ENCODE results near the gene PLEKHA6. TPM values are rescaled to one million over a fixed set of nuclear protein-coding genes. Genes with fewer than 3 reads are reported as not detected.

PLEKHA6 gene
- total RNA-seq, 2 experiments from 2014 or later, result 0.86 to 0.87 TPM

DNA sequence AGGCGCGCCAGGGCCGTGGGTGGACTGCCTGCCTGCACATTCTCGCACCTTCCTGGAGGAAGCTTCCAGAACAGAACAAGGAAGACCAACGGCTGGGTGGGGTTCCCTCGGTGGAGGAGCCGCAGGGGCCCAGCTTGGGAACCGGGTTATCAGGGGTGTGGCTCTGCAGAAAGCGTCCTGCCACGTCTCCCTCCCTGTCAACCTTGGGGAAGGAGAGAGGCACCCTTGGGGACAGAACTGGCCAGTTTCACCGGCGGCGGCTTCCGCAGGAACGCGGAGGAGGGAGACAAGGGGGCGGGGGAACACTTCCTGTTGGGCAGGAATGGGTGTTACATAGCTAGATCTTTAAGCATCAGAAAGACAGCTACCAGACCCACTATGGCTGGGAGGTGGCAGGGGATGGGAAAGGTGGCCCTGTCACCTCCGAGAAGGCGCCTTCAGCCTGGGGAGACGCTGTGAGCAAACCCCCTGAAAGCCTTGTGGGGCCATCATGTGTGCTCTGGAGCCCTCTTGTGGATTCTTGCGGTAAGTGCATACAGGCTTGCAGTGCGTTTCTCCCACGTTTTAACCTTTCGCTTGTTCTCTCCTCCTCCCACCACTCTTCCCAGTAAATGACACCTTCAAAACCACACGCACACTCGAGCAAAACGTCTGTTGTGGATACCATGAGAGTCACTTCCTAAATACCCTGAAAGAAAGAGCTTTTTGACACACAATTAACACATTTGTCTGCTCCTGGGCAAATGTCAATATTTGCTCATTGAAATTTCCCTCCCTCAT, 3.8 kb upstream of the PLEKHA6 start:
- intact Hi-C loops (cut with DNase I, micrococcal nuclease), result loop anchor here (1.0 to 5.0 kb wide), 11 partner anchors 35 to 503 kb away; partner anchors contain the start of gene SNRPE (in 2 of the 2)
- ATAC-seq, result peak; percentile 81
- Mint-ChIP-seq H3K27me3 (peaks cover 2% of the 10 kb centered on the region), H3K4me3 (peak overlapping the region; percentile 60), H3K4me1 (peaks cover 33% of the 10 kb centered on the region), H3K9me3 (ENCODE audit: low read depth) (no peaks in the 10 kb centered on the region), H3K27ac (peak overlapping the region; percentile 85), H3K36me3 (ENCODE audit: low read depth) (no peaks in the 10 kb centered on the region)
- ChIA-PET CTCF (interaction anchor here (0.5 to 5.4 kb wide), 56 partner anchors 8 to 1595 kb away, joined by 3 to 57 read pairs (median 4); partner anchors contain the start of genes GOLT1A, MDM4 and REN), POLR2A (interaction anchor here (0.7 to 2.2 kb wide), 4 partner anchors 9 to 130 kb away, joined by 3 to 5 read pairs (median 4); no protein-coding TSS in a partner anchor)
- peak; percentile 87 for DNase-seq

GRCh38 chr1:204362984-204363334, 3.2 kb upstream of the PLEKHA6 start:
- no peak for DNase-seq
- Mint-ChIP-seq H3K9me3 (ENCODE audit: low read depth) (no peaks in the 10 kb centered on the region), H3K27ac (peak overlapping the region; percentile 85)

DNA sequence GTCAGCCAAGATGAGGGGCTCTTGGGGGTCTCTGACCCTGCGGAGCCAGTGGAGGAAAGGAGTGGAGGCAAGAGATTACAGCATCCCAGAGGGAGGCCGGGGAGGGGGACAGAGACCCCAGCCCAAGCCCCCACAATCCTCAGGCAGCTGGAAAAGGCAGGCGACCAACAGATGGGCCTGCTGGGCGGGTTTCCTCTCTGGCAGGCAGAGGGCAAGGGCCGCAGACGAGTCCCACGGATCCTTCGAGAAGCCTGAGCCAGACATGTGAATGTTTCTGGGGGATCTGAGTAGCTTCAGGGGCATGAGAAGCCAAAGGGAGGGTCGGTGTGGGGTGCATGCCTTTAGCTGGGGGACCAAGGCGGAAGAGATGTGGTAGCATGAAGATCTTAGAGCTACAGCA, 2.1 kb upstream of the PLEKHA6 start:
- H3K4me1 Mint-ChIP-seq, result peaks cover 33% of the 10 kb centered on the region
- ATAC-seq, result no peak
- POLR2A ChIA-PET, result no interaction called here
- H3K27ac Mint-ChIP-seq, result no peak overlapping the region
- DNase-seq, result no peak
- H3K27me3 Mint-ChIP-seq, result peaks cover 2% of the 10 kb centered on the region
- no peaks in the 10 kb centered on the region for H3K9me3 Mint-ChIP-seq (ENCODE audit: low read depth)
- intact Hi-C loops (cut with DNase I, micrococcal nuclease), result loop anchor here (2.0 to 5.0 kb wide), 4 partner anchors 37 to 155 kb away; no protein-coding TSS in a partner anchor
- H3K4me3 Mint-ChIP-seq, result no peak overlapping the region
- CTCF ChIA-PET, result interaction anchor here (0.7 to 5.4 kb wide), 9 partner anchors 10 to 198 kb away, joined by 3 to 57 read pairs (median 17); partner anchors contain the start of genes GOLT1A and REN
- no peaks in the 10 kb centered on the region for H3K36me3 Mint-ChIP-seq (ENCODE audit: low read depth)

More at GRCh38 chr1:204362984-204363334, 3.2 kb upstream of the PLEKHA6 start:
- H3K27me3 Mint-ChIP-seq, result peaks cover 2% of the 10 kb centered on the region
- ATAC-seq, result no peak
- H3K4me1 Mint-ChIP-seq, result peaks cover 33% of the 10 kb centered on the region
- ChIA-PET POLR2A (interaction anchor here (0.7 to 2.2 kb wide), 3 partner anchors 8 to 497 kb away, joined by 3 to 5 read pairs (median 4); no protein-coding TSS in a partner anchor), CTCF (interaction anchor here (0.6 to 5.4 kb wide), 46 partner anchors 8 to 600 kb away, joined by 3 to 57 read pairs (median 4); partner anchors contain the start of genes GOLT1A and REN)
- intact Hi-C loops (cut with DNase I, micrococcal nuclease), result loop anchor here (1.0 to 5.0 kb wide), 10 partner anchors 36 to 502 kb away; partner anchors contain the start of gene SNRPE (in 1 of the 2)
- H3K36me3 Mint-ChIP-seq (ENCODE audit: low read depth), result no peaks in the 10 kb centered on the region
- H3K4me3 Mint-ChIP-seq, result peak overlapping the region; percentile 60

GRCh38 chr1:204361341-204361771, 1.6 kb upstream of the PLEKHA6 start:
- H3K36me3 Mint-ChIP-seq (ENCODE audit: low read depth), result no peaks in the 10 kb centered on the region
- intact Hi-C loops (cut with DNase I, micrococcal nuclease), result loop anchor here in 1 of 2 experiments (5.0 kb wide), 1 partner anchor 59 kb away; no protein-coding TSS in a partner anchor
- ChIA-PET CTCF (interaction anchor here (1.0 to 5.4 kb wide), 9 partner anchors 19 to 197 kb away, joined by 3 to 57 read pairs (median 9); partner anchors contain the start of genes GOLT1A and REN), POLR2A (no interaction called here)
- no peak overlapping the region for H3K4me3 Mint-ChIP-seq
- peaks cover 33% of the 10 kb centered on the region for H3K4me1 Mint-ChIP-seq
- DNase-seq (no peak), ATAC-seq (no peak)
- no peak overlapping the region for H3K27ac Mint-ChIP-seq
- peaks cover 2% of the 10 kb centered on the region for H3K27me3 Mint-ChIP-seq
- H3K9me3 Mint-ChIP-seq (ENCODE audit: low read depth), result no peaks in the 10 kb centered on the region

DNA sequence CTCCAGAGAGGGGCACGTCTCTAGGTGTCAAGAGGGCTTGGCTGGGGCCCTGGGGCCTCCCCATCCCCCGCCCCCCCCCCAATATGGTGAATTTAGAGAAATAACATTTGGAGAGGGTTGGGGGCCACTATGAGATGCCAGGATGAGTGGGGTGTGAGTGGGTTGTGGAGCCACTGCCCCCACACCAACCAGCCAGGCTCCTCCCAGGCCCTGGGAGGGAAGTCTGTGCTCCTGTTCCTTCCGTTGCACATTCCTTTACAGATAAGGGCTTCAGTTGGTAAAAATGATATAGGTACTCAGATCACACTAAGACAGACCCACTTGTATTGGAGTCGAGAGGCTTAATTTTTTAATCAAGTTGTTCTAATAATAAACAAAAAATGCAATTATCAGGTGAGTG, 585 bp upstream of the PLEKHA6 start:
- Mint-ChIP-seq H3K9me3 (ENCODE audit: low read depth) (no peaks in the 10 kb centered on the region), H3K4me3 (no peak overlapping the region), H3K4me1 (peaks cover 31% of the 10 kb centered on the region), H3K36me3 (ENCODE audit: low read depth) (no peaks in the 10 kb centered on the region), H3K27ac (no peak overlapping the region), H3K27me3 (peaks cover 2% of the 10 kb centered on the region)
- no peak for ATAC-seq
- ChIA-PET POLR2A (interaction anchor here (0.6 to 1.2 kb wide), 2 partner anchors 146 to 363 kb away, joined by 3 to 4 read pairs; partner anchors contain the start of gene GOLT1A), CTCF (interaction anchor here (0.9 to 5.4 kb wide), 9 partner anchors 9 to 196 kb away, joined by 3 to 57 read pairs (median 5); partner anchors contain the start of genes GOLT1A and REN)
- DNase-seq, result no peak
- intact Hi-C loops (cut with DNase I, micrococcal nuclease), result loop anchor here in 1 of 2 experiments (5.0 kb wide), 1 partner anchor 58 kb away; no protein-coding TSS in a partner anchor

DNA sequence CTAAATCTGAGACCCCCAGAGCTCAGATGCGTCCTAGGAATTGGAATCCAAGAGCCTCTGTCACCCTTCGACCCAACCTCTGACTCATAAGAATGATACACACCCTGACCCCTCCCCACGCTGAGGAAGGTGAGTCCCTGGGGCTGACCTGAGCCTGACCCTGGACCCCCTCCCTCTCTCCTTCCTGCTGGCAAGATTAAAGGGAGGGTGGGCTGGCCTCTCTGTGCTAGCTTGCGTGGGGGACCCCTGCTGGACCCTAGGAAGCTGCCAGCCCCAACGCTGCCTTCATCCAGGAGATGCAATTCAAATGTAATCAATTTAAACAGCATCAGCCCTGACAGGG, 627 bp downstream of the PLEKHA6 start:
- intact Hi-C loops (cut with DNase I, micrococcal nuclease), result no loop called here
- DNase-seq (peak; percentile 15), ATAC-seq (no peak)
- ChIA-PET CTCF (interaction anchor here (0.6 to 5.4 kb wide), 6 partner anchors 36 to 478 kb away, joined by 3 to 57 read pairs (median 4); partner anchors contain the start of gene REN), POLR2A (no interaction called here)
- Mint-ChIP-seq H3K4me3 (no peak overlapping the region), H3K9me3 (ENCODE audit: low read depth) (no peaks in the 10 kb centered on the region), H3K27me3 (peaks cover 2% of the 10 kb centered on the region), H3K4me1 (peaks cover 18% of the 10 kb centered on the region), H3K27ac (no peak overlapping the region), H3K36me3 (ENCODE audit: low read depth) (no peaks in the 10 kb centered on the region)

DNA sequence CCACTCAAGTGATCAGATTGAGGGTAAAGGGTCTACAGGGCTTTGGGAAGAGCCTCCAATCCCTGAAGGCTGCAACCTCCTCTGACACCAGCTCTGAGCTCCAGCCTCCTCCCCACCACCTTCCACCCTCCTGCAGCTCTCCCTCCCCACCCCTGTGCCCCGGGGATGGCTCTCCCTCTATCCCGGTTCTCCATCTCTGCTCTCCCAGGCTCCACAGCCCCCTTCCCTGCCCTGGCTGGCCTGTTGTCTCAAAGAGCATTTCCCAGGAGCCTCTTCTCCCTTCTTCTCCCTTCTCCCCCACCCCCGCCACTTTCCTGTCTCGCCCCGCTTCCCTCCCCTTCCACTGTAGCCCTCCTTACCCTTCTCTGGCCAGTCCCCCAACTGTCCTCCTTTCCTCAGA, 1.1 kb downstream of the PLEKHA6 start:
- Mint-ChIP-seq H3K9me3 (ENCODE audit: low read depth) (no peaks in the 10 kb centered on the region), H3K4me1 (peaks cover 14% of the 10 kb centered on the region), H3K4me3 (no peak overlapping the region), H3K27me3 (peaks cover 2% of the 10 kb centered on the region), H3K36me3 (ENCODE audit: low read depth) (no peaks in the 10 kb centered on the region), H3K27ac (no peak overlapping the region)
- CTCF ChIA-PET, result interaction anchor here (0.6 to 1.5 kb wide), 3 partner anchors 100 to 478 kb away, joined by 3 to 5 read pairs (median 3); no protein-coding TSS in a partner anchor
- POLR2A ChIA-PET, result no interaction called here
- ATAC-seq, result no peak
- no peak for DNase-seq
- intact Hi-C loops (cut with DNase I, micrococcal nuclease), result no loop called here

GRCh38 chr1:204357551-204358490, 1.9 kb downstream of the PLEKHA6 start:
- Mint-ChIP-seq H3K27ac (no peak overlapping the region), H3K4me3 (no peak overlapping the region), H3K9me3 (ENCODE audit: low read depth) (no peaks in the 10 kb centered on the region), H3K36me3 (ENCODE audit: low read depth) (no peaks in the 10 kb centered on the region), H3K27me3 (peaks cover 2% of the 10 kb centered on the region), H3K4me1 (peaks cover 8% of the 10 kb centered on the region)
- intact Hi-C loops (cut with DNase I, micrococcal nuclease), result no loop called here
- DNase-seq (no peak), ATAC-seq (no peak)
- CTCF ChIA-PET, result interaction anchor here (0.6 to 0.9 kb wide), 4 partner anchors 28 to 152 kb away, joined by 3 read pairs; no protein-coding TSS in a partner anchor
- POLR2A ChIA-PET, result no interaction called here

DNA sequence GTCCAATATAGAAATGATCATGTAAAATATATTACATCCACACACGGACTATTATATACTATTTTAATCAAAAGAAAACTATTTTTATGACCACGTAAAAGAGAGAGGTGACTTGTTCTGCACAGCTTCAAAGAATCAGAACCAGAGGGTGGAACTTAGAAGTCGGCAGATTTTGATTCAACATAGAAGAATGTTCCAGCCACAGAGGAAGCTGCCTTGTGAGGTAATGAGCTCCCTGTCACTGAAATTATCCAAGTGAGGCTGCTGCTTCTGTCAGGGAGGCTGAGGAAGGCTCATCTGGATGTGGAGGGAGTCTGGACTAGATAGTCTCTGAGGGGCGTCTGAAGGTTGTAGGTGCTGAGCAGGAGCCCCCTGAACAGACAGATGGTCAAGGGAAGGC, 2.7 kb downstream of the PLEKHA6 start:
- Mint-ChIP-seq H3K9me3 (ENCODE audit: low read depth) (no peaks in the 10 kb centered on the region), H3K27me3 (peaks cover 1% of the 10 kb centered on the region), H3K27ac (no peak overlapping the region), H3K4me1 (peaks cover 5% of the 10 kb centered on the region), H3K36me3 (ENCODE audit: low read depth) (no peaks in the 10 kb centered on the region), H3K4me3 (no peak overlapping the region)
- ChIA-PET CTCF (interaction anchor here (0.6 kb wide), 2 partner anchors 27 to 151 kb away, joined by 3 read pairs; no protein-coding TSS in a partner anchor), POLR2A (no interaction called here)
- DNase-seq, result no peak
- no peak for ATAC-seq
- intact Hi-C loops (cut with DNase I, micrococcal nuclease), result no loop called here

DNA sequence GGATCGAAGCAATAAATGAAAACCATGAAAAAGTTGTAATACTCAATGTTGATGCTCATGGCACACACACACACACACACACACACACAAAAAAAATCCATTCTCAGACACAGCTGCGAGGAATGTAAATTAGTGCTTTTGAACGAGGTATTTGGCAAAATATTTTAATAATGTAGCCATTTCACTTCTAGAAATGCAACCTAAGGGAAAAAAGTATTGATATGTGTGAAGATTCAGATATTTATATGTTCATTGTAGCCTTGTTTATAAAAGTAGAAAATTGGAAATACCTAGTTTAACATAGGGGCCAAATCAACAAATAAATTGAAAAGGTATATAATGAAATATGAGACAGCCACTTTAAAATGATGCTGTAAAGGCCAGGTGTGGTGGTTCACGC, 3.8 kb downstream of the PLEKHA6 start:
- H3K27ac Mint-ChIP-seq, result no peak overlapping the region
- no peak overlapping the region for H3K4me3 Mint-ChIP-seq
- H3K4me1 Mint-ChIP-seq, result peaks cover 8% of the 10 kb centered on the region
- H3K27me3 Mint-ChIP-seq, result no peaks in the 10 kb centered on the region
- ATAC-seq (no peak), DNase-seq (no peak)
- no peaks in the 10 kb centered on the region for H3K36me3 Mint-ChIP-seq (ENCODE audit: low read depth)
- intact Hi-C loops (cut with DNase I, micrococcal nuclease), result no loop called here
- no peaks in the 10 kb centered on the region for H3K9me3 Mint-ChIP-seq (ENCODE audit: low read depth)
- POLR2A ChIA-PET, result no interaction called here
- CTCF ChIA-PET, result interaction anchor here (0.6 kb wide), 1 partner anchor 81 kb away, joined by 3 read pairs; no protein-coding TSS in a partner anchor

Measured in activated CD4-positive, alpha-beta T cell treated with anti-CD3 and anti-CD28 coated beads for 36 hours (primary cell).